HL-60 (cell line): ENCODE results near the gene DUSP5.
"Not testable (repeated sequence)": the region's sequence is repeated elsewhere in the genome, so short reads cannot be mapped to it uniquely, and the experiment has no call there.

Experiments
- CTCF ChIP-seq: IDR thresholded peaks from one replicate; pipeline ENCODE4 v1.5.1; 2011; ENCODE audit warnings: low read length, control low read depth, inconsistent platforms; ENCODE audit not compliant: insufficient read depth
- GABPA ChIP-seq: IDR thresholded peaks from 2 replicates; pipeline ENCODE4 v1.6.1; 2012; ENCODE audit warnings: low read depth
- POLR2AphosphoS5 ChIP-seq: IDR thresholded peaks from 2 replicates; pipeline ENCODE4 v1.6.1; 2012; ENCODE audit warnings: low read depth
- REST ChIP-seq: IDR thresholded peaks from 2 replicates; pipeline ENCODE4 v1.6.1; 2012; ENCODE audit warnings: low read depth; ENCODE audit not compliant: insufficient replicate concordance

GRCh38 chr10:110528997-110529524 lies 31.4 kb downstream of the DUSP5 start:
- TF ChIP-seq CTCF, POLR2AphosphoS5, REST, GABPA: not testable (repeated sequence)
